ENCODE results near the gene KDM1B.
"Not testable (repeated sequence)": the region's sequence is repeated elsewhere in the genome, so short reads cannot be mapped to it uniquely, and the experiment has no call there.

KDM1B gene

GRCh38 chr6:18186540-18187250 is 31.5 kb downstream of the KDM1B start:
- DNase-seq: no peak

GRCh38 chr6:18187701-18188100 is 32.5 kb downstream of the KDM1B start:
- no peak for DNase-seq

- DNase-seq: no peak
Observed at GRCh38 chr6:18189196-18189595, 34.0 kb downstream of the KDM1B start.

GRCh38 chr6:18192026-18192425 is 36.8 kb downstream of the KDM1B start:
- DNase-seq: no peak

- DNase-seq: no peak
Observed at GRCh38 chr6:18203786-18204185, 48.6 kb downstream of the KDM1B start.

- no peak for DNase-seq
Observed at GRCh38 chr6:18204691-18205090, 49.5 kb downstream of the KDM1B start.

GRCh38 chr6:18206591-18206990 is 51.4 kb downstream of the KDM1B start:
- DNase-seq: no peak

GRCh38 chr6:18207438-18207837 is 52.2 kb downstream of the KDM1B start:
- DNase-seq: peak in 30 of 56 donors; percentile 1 to 74 (median 24)

- no peak for DNase-seq
Observed at GRCh38 chr6:18207949-18208348, 52.7 kb downstream of the KDM1B start.

GRCh38 chr6:18208778-18209177 is 53.6 kb downstream of the KDM1B start:
- DNase-seq: not testable (repeated sequence)

- DNase-seq: peak in 2 of 56 donors; percentile 1 to 27
Observed at GRCh38 chr6:18209539-18210197, 54.4 kb downstream of the KDM1B start.

- DNase-seq: no peak
Observed at GRCh38 chr6:18210707-18211106, 55.5 kb downstream of the KDM1B start.

GRCh38 chr6:18211338-18211737 is 56.1 kb downstream of the KDM1B start:
- no peak for DNase-seq

- DNase-seq: no peak
Observed at GRCh38 chr6:18212231-18212630, 57.0 kb downstream of the KDM1B start.

- no peak for DNase-seq
Observed at GRCh38 chr6:18213439-18213838, 58.2 kb downstream of the KDM1B start.

- no peak for DNase-seq
Observed at GRCh38 chr6:18214003-18214402, 58.8 kb downstream of the KDM1B start.

- DNase-seq: no peak
Observed at GRCh38 chr6:18215436-18215835, 60.2 kb downstream of the KDM1B start.

- DNase-seq: no peak
Observed at GRCh38 chr6:18216411-18216810, 61.2 kb downstream of the KDM1B start.

- no peak for DNase-seq
Observed at GRCh38 chr6:18218233-18218632, 63.0 kb downstream of the KDM1B start.

GRCh38 chr6:18219591-18219990 is 64.4 kb downstream of the KDM1B start:
- peak in 2 of 56 donors; percentile 3 to 4 for DNase-seq

GRCh38 chr6:18221288-18221615 is 66.0 kb downstream of the KDM1B start:
- no peak for DNase-seq

GRCh38 chr6:18226451-18227105 is 71.4 kb downstream of the KDM1B start:
- not testable (repeated sequence) for DNase-seq

GRCh38 chr6:18227166-18227565 is 71.9 kb downstream of the KDM1B start:
- not testable (repeated sequence) for DNase-seq
